GM12878 (cell line): ENCODE results near the gene MEX3D. TPM values are rescaled to one million over a fixed set of nuclear protein-coding genes. Genes with fewer than 3 reads are reported as not detected.

Experiments
- ATAC-seq: fragments of 200-7000 bp; cut with Tn5 transposase; 3 replicates; pipeline ENCODE4 v1.9.1; 2020; ENCODE audit warnings: mild to moderate bottlenecking, moderate library complexity
- BruUV-seq: library from RNA; stranded (reverse); fragments of 400-500 nt; replicated peaks from 2 replicates; lab custom pipeline; 2021; lab: Mats Ljungman, UMichigan
- CTCF ChIA-PET: fragments of 300-600 bp; sonication (Branson Sonifier 250); formaldehyde crosslinking; extraction: SDS; loops from one replicate; lab custom pipeline; 2021; ENCODE audit warnings: inconsistent platforms; lab: Yijun Ruan, JAX
- POLR2A ChIA-PET: fragments of 350-600 bp; formaldehyde crosslinking; extraction: SDS; loops from one replicate; lab custom pipeline; 2021; ENCODE audit warnings: inconsistent platforms; lab: Charles Lee
- RAD21 ChIA-PET: fragments of 300-600 bp; sonication (Branson Sonifier 250); formaldehyde crosslinking; loops from one replicate; lab custom pipeline; 2023; ENCODE audit warnings: antibody characterized with exemption; ENCODE audit not compliant: unreplicated experiment; lab: Charles Lee
- SMC1A ChIA-PET: fragments of 300-600 bp; sonication (Branson Sonifier 250); formaldehyde crosslinking; loops from one replicate; lab custom pipeline; 2023; ENCODE audit not compliant: unreplicated experiment, uncharacterized antibody; lab: Charles Lee
- DNase-seq: peaks from one replicate; pipeline ENCODE4 v3.0.0-alpha.2; 2011; ENCODE audit warnings: low read depth, low spot score
- FAIRE-seq: peaks from 3 replicates; lab custom pipeline; 2011; peaks lifted over from hg19 to GRCh38; lab: Jason Lieb, UNC
- H2AFZ ChIP-seq: 2 replicates; pipeline ENCODE4 v1.6.0; 2011; ENCODE audit warnings: low read depth, low read length, control low read depth; ENCODE audit not compliant: control insufficient read depth
- H3K27ac ChIP-seq: 2 replicates; pipeline ENCODE4 v1.5.1; 2011; ENCODE audit warnings: control low read depth; ENCODE audit not compliant: control insufficient read depth, insufficient read depth
- H3K27me3 ChIP-seq, 2 experiments: replicated peaks in 1 of 2; 2 replicates each; pipeline versions ENCODE4 v1.6.0 to v1.6.1; 2011; ENCODE audit warnings: low read length in 1 of 2; ENCODE audit not compliant: control insufficient read depth in 2 of 2, insufficient read depth in 2 of 2
- H3K36me3 ChIP-seq, 2 experiments: 2 replicates each; pipeline ENCODE4 v1.5.1; 2011; ENCODE audit warnings: low read length in 1 of 2; ENCODE audit not compliant: control insufficient read depth in 2 of 2, insufficient read depth in 2 of 2
- H3K4me1 ChIP-seq: 2 replicates; pipeline ENCODE4 v1.6.1; 2011; ENCODE audit warnings: mild to moderate bottlenecking, low read length, moderate library complexity, mixed read lengths; ENCODE audit not compliant: control insufficient read depth, insufficient read depth
- H3K4me2 ChIP-seq: 2 replicates; pipeline ENCODE4 v1.6.0; 2011; ENCODE audit warnings: control low read depth; ENCODE audit not compliant: control insufficient read depth, insufficient read depth
- H3K4me3 ChIP-seq: fragments of 200-600 bp; sonication (generic); 2 replicates; pipeline ENCODE4 v1.5.1; 2016
- H3K79me2 ChIP-seq: 2 replicates; pipeline ENCODE4 v1.6.0; 2011; ENCODE audit warnings: low read length; ENCODE audit not compliant: control insufficient read depth, insufficient read depth
- H3K9ac ChIP-seq: 2 replicates; pipeline ENCODE4 v1.8.0; 2011; ENCODE audit warnings: low read length, control low read depth, mixed read lengths; ENCODE audit not compliant: control insufficient read depth, insufficient read depth
- H3K9me3 ChIP-seq: replicated peaks from 3 replicates; pipeline ENCODE4 v1.5.1; 2011; ENCODE audit warnings: mild to moderate bottlenecking, low read length; ENCODE audit not compliant: control insufficient read depth, insufficient read depth
- H4K20me1 ChIP-seq: 2 replicates; pipeline ENCODE4 v1.6.0; 2011; ENCODE audit not compliant: control insufficient read depth, insufficient read depth
- BRCA1 ChIP-seq: IDR thresholded peaks from 2 replicates; pipeline ENCODE4 v1.6.1; 2011; ENCODE audit warnings: low read depth, low read length, improper control_type of control experiment
- DPF2 ChIP-seq: fragments of 450-650 bp; IDR thresholded peaks from 2 replicates; pipeline ENCODE4 v1.6.1; 2017; ENCODE audit warnings: mild to moderate bottlenecking
- KLF5 ChIP-seq: fragments of 450-650 bp; IDR thresholded peaks from 2 replicates; pipeline ENCODE4 v1.6.1; 2014; ENCODE audit warnings: mild to moderate bottlenecking; ENCODE audit not compliant: partially characterized antibody
- NR2C2 ChIP-seq: IDR thresholded peaks from 2 replicates; pipeline ENCODE4 v1.6.1; 2011; ENCODE audit warnings: borderline replicate concordance, low read depth; ENCODE audit not compliant: control insufficient read depth, insufficient read length
- SIX5 ChIP-seq: IDR thresholded peaks from 2 replicates; pipeline ENCODE4 v1.6.1; 2011; ENCODE audit warnings: mild to moderate bottlenecking, low read depth, low read length, moderate library complexity; ENCODE audit not compliant: severe bottlenecking
- SMAD1 ChIP-seq: fragments of 450-650 bp; IDR thresholded peaks from 2 replicates; pipeline ENCODE4 v1.6.1; 2018; ENCODE audit warnings: mild to moderate bottlenecking, low read depth; ENCODE audit not compliant: partially characterized antibody
- YY1 ChIP-seq: IDR thresholded peaks from 2 replicates; pipeline ENCODE4 v1.6.1; 2011; ENCODE audit warnings: low read depth, mild to moderate bottlenecking, low read length
- WGBS: methylation state at CpG from one replicate; pipeline ENCODE4 v1.1.6; 2016; ENCODE audit warnings: low lambda C conversion rate; ENCODE audit not compliant: insufficient replicate concordance, insufficient coverage; ENCODE audit errors: missing lambda C conversion rate; 5-methylcytosine and 5-hydroxymethylcytosine counted together
- in situ Hi-C: fragments of 300-500 bp; cut with MboI; formaldehyde crosslinking; loops from 9 replicates; pipeline ENCODE4 v1.14.3; 2018; ENCODE audit warnings: mixed read lengths
- intact Hi-C: fragments of 100-400 bp; cut with micrococcal nuclease; formaldehyde crosslinking; loops from one replicate; pipeline ENCODE4 v1.14.2; 2022; ENCODE audit not compliant: unreplicated experiment
- polyA plus RNA-seq, 11 experiments: library from polyadenylated mRNA; depleted of rRNA in 4 of 11; unstranded in 6 of 11; stranded (reverse) in 5 of 11; fragments of >200 nt; fragmentation: Nextera tagmentation in 4 of 11; fragmentation: Illumina TruSeq in 1 of 11; extraction: Ambion mirVana in 4 of 11; extraction: Trizol in 1 of 11; gene quantifications; 1 replicate in 1 of 11; 2 replicates in 10 of 11; pipeline versions ENCODE4 v1.2.1 to v1.2.3, GENCODE V29; 2011 to 2016; ENCODE audit warnings: inconsistent platforms in 2 of 11, missing spikeins in 2 of 11, low read depth in 1 of 11
- total RNA-seq, 4 experiments: library from RNA; depleted of rRNA in 3 of 4; stranded (reverse); fragments of >200 nt in 3 of 4; fragmentation: Illumina TruSeq in 1 of 4; extraction: Trizol in 1 of 4; gene quantifications; 2 replicates each; pipeline versions ENCODE4 v1.2.1 to v1.2.3, GENCODE V29; 2013 to 2021
- TF ChIP-seq, protein P1 (sequence below): fragments of 450-650 bp; formaldehyde crosslinking; IDR thresholded peaks from 2 replicates; pipeline ENCODE4 v1.4.0; 2022; ENCODE audit warnings: mild to moderate bottlenecking, moderate library complexity
- TF ChIP-seq, protein P2 (sequence below): fragments of 150-350 bp; IDR thresholded peaks from 2 replicates; pipeline ENCODE4 v1.6.1; 2014; ENCODE audit warnings: mild to moderate bottlenecking, low read depth, low read length
- TF ChIP-seq, protein P3 (sequence below): fragments of 450-650 bp; IDR thresholded peaks from 2 replicates; pipeline ENCODE4 v1.6.1; 2017; ENCODE audit warnings: borderline replicate concordance
- TF ChIP-seq, protein P4 (sequence below): IDR thresholded peaks from 2 replicates; pipeline ENCODE4 v1.6.1; 2012; ENCODE audit warnings: low read depth, low read length, improper control_type of control experiment
- TF ChIP-seq, protein P5 (sequence below): fragments of 450-650 bp; formaldehyde crosslinking; IDR thresholded peaks from 2 replicates; pipeline ENCODE4 v1.4.0; 2020; ENCODE audit warnings: mild to moderate bottlenecking, moderate library complexity

MEX3D gene
- total and polyA plus RNA-seq, 10 of the 15 experiments (the other 5 are each of a cell fraction or from before 2014, with no cell fraction given), result 0.18 to 6.8 (median 0.81) TPM

DNA sequence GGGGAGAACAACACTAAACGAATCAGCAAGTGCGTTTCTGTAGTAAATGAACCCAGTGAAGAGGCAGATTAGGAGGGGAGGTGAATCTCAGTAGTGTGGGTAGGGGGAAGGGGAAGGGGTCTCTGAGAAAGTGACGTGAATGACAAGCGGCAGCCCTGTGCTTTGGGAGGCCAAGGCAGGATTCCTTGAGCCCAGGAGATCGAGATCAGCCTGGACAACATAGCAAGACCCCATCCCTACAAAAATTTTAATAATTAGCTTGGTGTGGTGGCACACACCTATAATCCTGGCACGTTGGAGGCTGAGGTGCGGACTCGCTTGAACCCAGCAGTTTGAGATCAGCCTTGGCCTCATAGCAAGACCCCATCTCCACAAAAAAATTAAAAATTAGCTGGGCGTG lies 36.1 kb downstream of the MEX3D start (continued):
- TF ChIP-seq SMAD1, result no peak

DNA sequence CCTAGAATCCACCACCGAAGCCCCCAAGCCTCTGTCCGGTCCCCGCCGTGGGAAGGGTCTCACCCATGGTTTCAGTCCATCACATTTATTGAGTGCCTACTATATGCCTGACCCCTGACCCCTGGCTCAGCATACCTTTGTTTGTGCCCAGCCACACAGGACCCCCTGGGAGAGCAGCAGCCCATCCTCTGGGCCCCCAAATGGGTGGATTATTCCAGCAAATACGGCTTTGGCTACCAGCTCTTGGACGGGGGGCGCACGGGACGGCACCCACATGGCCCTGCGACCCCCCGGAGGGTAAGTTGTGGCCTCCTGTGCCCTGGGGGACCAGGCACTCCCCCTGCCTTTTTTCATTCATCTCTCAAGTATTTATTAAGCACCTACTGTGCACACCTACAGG lies 36.5 kb downstream of the MEX3D start:
- Histone ChIP-seq H4K20me1 (no peaks in the 10 kb centered on the region), H3K4me1 (no peaks in the 10 kb centered on the region), H3K27me3 (no peaks in the 10 kb centered on the region), H3K4me2 (no peak overlapping the region), H3K4me3 (no peak overlapping the region), H2AFZ (no peak overlapping the region), H3K9me3 (no peaks in the 10 kb centered on the region), H3K36me3 (no peaks in the 10 kb centered on the region), H3K79me2 (no peaks in the 10 kb centered on the region), H3K9ac (no peak overlapping the region), H3K27ac (no peak overlapping the region)
- intact Hi-C loops (no loop called here), in situ Hi-C loops (no loop called here)
- FAIRE-seq (no peak), DNase-seq (no peak), ATAC-seq (no peak)
- 60% methylated on average over 11 of the region's 11 CpGs for WGBS
- CTCF ChIA-PET, result no interaction called here
- POLR2A ChIA-PET, result no interaction called here
- no TSS peak for BruUV-seq
- SMC1A ChIA-PET, result no interaction called here
- RAD21 ChIA-PET, result no interaction called here
- TF ChIP-seq KLF5 (no peak), BRCA1 (no peak), NR2C2 (no peak), SIX5 (no peak), DPF2 (no peak), YY1 (no peak)
- TF ChIP-seq, protein P1, sequence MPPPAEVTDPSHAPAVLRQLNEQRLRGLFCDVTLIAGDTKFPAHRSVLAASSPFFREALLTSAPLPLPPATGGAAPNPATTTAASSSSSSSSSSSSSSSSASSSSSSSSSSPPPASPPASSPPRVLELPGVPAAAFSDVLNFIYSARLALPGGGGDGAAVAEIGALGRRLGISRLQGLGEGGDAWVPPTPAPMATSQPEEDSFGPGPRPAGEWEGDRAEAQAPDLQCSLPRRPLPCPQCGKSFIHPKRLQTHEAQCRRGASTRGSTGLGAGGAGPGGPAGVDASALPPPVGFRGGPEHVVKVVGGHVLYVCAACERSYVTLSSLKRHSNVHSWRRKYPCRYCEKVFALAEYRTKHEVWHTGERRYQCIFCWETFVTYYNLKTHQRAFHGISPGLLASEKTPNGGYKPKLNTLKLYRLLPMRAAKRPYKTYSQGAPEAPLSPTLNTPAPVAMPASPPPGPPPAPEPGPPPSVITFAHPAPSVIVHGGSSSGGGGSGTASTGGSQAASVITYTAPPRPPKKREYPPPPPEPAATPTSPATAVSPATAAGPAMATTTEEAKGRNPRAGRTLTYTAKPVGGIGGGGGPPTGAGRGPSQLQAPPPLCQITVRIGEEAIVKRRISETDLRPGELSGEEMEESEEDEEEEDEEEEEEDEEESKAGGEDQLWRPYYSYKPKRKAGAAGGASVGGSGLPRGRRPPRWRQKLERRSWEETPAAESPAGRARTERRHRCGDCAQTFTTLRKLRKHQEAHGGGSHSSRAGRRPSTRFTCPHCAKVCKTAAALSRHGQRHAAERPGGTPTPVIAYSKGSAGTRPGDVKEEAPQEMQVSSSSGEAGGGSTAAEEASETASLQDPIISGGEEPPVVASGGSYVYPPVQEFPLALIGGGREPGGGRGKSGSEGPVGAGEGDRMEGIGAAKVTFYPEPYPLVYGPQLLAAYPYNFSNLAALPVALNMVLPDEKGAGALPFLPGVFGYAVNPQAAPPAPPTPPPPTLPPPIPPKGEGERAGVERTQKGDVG (CRISPR knock-in tag), result no peak
- TF ChIP-seq, protein P2, sequence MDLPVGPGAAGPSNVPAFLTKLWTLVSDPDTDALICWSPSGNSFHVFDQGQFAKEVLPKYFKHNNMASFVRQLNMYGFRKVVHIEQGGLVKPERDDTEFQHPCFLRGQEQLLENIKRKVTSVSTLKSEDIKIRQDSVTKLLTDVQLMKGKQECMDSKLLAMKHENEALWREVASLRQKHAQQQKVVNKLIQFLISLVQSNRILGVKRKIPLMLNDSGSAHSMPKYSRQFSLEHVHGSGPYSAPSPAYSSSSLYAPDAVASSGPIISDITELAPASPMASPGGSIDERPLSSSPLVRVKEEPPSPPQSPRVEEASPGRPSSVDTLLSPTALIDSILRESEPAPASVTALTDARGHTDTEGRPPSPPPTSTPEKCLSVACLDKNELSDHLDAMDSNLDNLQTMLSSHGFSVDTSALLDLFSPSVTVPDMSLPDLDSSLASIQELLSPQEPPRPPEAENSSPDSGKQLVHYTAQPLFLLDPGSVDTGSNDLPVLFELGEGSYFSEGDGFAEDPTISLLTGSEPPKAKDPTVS, result no peak
- TF ChIP-seq, protein P3, sequence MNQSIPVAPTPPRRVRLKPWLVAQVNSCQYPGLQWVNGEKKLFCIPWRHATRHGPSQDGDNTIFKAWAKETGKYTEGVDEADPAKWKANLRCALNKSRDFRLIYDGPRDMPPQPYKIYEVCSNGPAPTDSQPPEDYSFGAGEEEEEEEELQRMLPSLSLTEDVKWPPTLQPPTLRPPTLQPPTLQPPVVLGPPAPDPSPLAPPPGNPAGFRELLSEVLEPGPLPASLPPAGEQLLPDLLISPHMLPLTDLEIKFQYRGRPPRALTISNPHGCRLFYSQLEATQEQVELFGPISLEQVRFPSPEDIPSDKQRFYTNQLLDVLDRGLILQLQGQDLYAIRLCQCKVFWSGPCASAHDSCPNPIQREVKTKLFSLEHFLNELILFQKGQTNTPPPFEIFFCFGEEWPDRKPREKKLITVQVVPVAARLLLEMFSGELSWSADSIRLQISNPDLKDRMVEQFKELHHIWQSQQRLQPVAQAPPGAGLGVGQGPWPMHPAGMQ, result no peak
- TF ChIP-seq, protein P4, sequence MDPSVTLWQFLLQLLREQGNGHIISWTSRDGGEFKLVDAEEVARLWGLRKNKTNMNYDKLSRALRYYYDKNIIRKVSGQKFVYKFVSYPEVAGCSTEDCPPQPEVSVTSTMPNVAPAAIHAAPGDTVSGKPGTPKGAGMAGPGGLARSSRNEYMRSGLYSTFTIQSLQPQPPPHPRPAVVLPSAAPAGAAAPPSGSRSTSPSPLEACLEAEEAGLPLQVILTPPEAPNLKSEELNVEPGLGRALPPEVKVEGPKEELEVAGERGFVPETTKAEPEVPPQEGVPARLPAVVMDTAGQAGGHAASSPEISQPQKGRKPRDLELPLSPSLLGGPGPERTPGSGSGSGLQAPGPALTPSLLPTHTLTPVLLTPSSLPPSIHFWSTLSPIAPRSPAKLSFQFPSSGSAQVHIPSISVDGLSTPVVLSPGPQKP, result no peak
- TF ChIP-seq, protein P5, sequence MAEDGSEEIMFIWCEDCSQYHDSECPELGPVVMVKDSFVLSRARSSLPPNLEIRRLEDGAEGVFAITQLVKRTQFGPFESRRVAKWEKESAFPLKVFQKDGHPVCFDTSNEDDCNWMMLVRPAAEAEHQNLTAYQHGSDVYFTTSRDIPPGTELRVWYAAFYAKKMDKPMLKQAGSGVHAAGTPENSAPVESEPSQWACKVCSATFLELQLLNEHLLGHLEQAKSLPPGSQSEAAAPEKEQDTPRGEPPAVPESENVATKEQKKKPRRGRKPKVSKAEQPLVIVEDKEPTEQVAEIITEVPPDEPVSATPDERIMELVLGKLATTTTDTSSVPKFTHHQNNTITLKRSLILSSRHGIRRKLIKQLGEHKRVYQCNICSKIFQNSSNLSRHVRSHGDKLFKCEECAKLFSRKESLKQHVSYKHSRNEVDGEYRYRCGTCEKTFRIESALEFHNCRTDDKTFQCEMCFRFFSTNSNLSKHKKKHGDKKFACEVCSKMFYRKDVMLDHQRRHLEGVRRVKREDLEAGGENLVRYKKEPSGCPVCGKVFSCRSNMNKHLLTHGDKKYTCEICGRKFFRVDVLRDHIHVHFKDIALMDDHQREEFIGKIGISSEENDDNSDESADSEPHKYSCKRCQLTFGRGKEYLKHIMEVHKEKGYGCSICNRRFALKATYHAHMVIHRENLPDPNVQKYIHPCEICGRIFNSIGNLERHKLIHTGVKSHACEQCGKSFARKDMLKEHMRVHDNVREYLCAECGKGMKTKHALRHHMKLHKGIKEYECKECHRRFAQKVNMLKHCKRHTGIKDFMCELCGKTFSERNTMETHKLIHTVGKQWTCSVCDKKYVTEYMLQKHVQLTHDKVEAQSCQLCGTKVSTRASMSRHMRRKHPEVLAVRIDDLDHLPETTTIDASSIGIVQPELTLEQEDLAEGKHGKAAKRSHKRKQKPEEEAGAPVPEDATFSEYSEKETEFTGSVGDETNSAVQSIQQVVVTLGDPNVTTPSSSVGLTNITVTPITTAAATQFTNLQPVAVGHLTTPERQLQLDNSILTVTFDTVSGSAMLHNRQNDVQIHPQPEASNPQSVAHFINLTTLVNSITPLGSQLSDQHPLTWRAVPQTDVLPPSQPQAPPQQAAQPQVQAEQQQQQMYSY (CRISPR knock-in tag), result no peak
